GM12875 (cell line): ENCODE measurements around the gene PLA2G4D.

Source experiments
- H3K4me3 ChIP-seq: one replicate; pipeline ENCODE4 v1.5.1; 2011; ENCODE audit warnings: low read depth, low read length, control low read depth
- CTCF ChIP-seq: IDR thresholded peaks from 2 replicates; pipeline ENCODE4 v1.5.1; 2011; ENCODE audit warnings: low read depth, mild to moderate bottlenecking, control low read depth, inconsistent platforms, low read length, moderate library complexity, borderline replicate concordance; ENCODE audit not compliant: insufficient read depth

Gene PLA2G4D

GRCh38 chr15:42050484-42051255 lies 43.7 kb downstream of the PLA2G4D start:
- TF ChIP-seq CTCF = no peak
- H3K4me3 ChIP-seq = no peak overlapping the region

- no peak overlapping the region for H3K4me3 ChIP-seq
- no peak for TF ChIP-seq CTCF
Observed at GRCh38 chr15:42048821-42049200, 45.6 kb downstream of the PLA2G4D start.

- no peak overlapping the region for H3K4me3 ChIP-seq
- TF ChIP-seq CTCF = no peak
Observed at GRCh38 chr15:42048080-42048820, 46.1 kb downstream of the PLA2G4D start.

GRCh38 chr15:42046597-42046996 lies 47.8 kb downstream of the PLA2G4D start:
- no peak for TF ChIP-seq CTCF
- H3K4me3 ChIP-seq = no peak overlapping the region

GRCh38 chr15:42045211-42045615 lies 49.1 kb downstream of the PLA2G4D start:
- no peak overlapping the region for H3K4me3 ChIP-seq
- no peak for TF ChIP-seq CTCF

GRCh38 chr15:42042602-42043400 lies 51.6 kb downstream of the PLA2G4D start:
- H3K4me3 ChIP-seq = no peak overlapping the region
- TF ChIP-seq CTCF = no peak
